Spleen (tissue), 7 donors: ENCODE results near the gene ADA.

Source experiments
- CTCF ChIP-seq, 11 experiments: fragments of 200-600 bp in 7 of 11; fragments of 450-650 bp in 4 of 11; sonication (generic) in 4 of 11; IDR thresholded peaks in 8 of 11; conservative IDR thresholded peaks in 3 of 11; 1 replicate in 7 of 11; 2 replicates in 4 of 11; pipeline versions ENCODE4 v1.4.0 to v1.8.0; 2016 to 2021; ENCODE audit warnings: antibody characterized with exemption in 11 of 11, inconsistent platforms in 4 of 11, mild to moderate bottlenecking in 1 of 11
- POLR2A ChIP-seq, 3 donors: fragments of 450-650 bp; IDR thresholded peaks; one replicate each; pipeline ENCODE4 v1.5.1; 2017; ENCODE audit warnings: antibody characterized with exemption in 3 of 3, mild to moderate bottlenecking in 1 of 3
- POLR2AphosphoS5 ChIP-seq, 3 donors: sonication (generic); formaldehyde crosslinking; IDR thresholded peaks; one replicate each; pipeline ENCODE4 v1.5.1; 2017; ENCODE audit warnings: antibody characterized with exemption in 3 of 3
- donor health status: DM: no; HTN: no; CAD: no; lungs with moderate emphysema.
- donor health status: DM: no; HTN: no; CAD: no.
- donor health status: DM: no; HTN: no; CAD: no.

DNA sequence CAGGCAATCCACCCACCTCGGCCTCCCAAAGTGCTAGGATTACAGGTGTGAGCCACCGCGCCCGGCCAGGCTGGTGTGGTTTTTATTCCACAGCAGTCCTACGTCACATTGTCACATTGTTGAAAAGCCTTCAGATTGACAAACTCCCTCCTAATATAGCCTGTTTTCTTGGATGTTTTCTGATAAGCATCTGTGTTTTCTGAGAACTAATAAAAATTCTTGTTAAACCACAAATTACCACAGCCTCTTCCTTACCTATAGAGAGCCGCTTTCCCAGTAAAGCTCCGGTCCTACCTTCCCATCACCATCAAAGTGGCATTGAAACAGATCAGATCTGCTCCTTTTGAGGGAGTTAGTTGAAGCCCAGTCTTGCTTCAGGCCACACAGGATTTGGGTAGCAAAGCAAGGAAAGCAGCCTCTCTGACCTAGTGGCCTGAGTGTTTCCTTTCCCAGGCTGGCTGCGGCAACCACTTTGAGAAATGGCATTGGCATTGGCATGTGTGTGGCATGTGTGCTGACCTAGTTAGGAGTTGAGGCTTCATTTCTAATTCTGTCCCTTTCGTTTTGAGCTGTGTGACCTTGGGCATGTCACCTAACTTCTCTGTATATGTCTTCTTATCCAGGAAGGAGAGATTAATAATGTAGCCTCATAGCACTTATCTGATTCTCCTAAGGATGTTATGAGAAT, 70.8 kb downstream of the ADA start:
- TF ChIP-seq CTCF (IDR thresholded peaks at IDR 0.05 in 8 of 11, conservative IDR thresholded peaks at IDR 0.05 in 3 of 11) = no peak
- peak in 2 of 3 donors; percentile 16 to 58 for TF ChIP-seq POLR2AphosphoS5 (IDR thresholded peaks at IDR 0.05)
- no peak for TF ChIP-seq POLR2A (IDR thresholded peaks at IDR 0.05)
